HUES6 (cell line): Measurements from ENCODE around the gene FAT3.

Source experiments
- H3K27ac ChIP-seq: 2 replicates; pipeline ENCODE4 v1.7.0; 2013; ENCODE audit warnings: low read depth, mild to moderate bottlenecking, low read length, inconsistent platforms
- H3K27me3 ChIP-seq: 2 replicates; pipeline ENCODE4 v1.6.1; 2013; ENCODE audit warnings: low read length; ENCODE audit not compliant: control insufficient read depth, insufficient read depth
- H3K36me3 ChIP-seq: 2 replicates; pipeline ENCODE4 v1.6.1; 2013; ENCODE audit warnings: low read length; ENCODE audit not compliant: control insufficient read depth, insufficient read depth
- H3K4me1 ChIP-seq: 2 replicates; pipeline ENCODE4 v1.6.1; 2013; ENCODE audit warnings: low read length; ENCODE audit not compliant: control insufficient read depth, insufficient read depth
- H3K4me3 ChIP-seq: 2 replicates; pipeline ENCODE4 v1.5.1; 2013; ENCODE audit warnings: low read depth, low read length
- H3K9ac ChIP-seq: one replicate; pipeline ENCODE4 v1.6.1; 2013; ENCODE audit warnings: mild to moderate bottlenecking, low read length
- H3K9me3 ChIP-seq: 2 replicates; pipeline ENCODE4 v1.6.1; 2013; ENCODE audit warnings: low read depth, low read length; ENCODE audit not compliant: control insufficient read depth, insufficient read depth

Gene FAT3

DNA sequence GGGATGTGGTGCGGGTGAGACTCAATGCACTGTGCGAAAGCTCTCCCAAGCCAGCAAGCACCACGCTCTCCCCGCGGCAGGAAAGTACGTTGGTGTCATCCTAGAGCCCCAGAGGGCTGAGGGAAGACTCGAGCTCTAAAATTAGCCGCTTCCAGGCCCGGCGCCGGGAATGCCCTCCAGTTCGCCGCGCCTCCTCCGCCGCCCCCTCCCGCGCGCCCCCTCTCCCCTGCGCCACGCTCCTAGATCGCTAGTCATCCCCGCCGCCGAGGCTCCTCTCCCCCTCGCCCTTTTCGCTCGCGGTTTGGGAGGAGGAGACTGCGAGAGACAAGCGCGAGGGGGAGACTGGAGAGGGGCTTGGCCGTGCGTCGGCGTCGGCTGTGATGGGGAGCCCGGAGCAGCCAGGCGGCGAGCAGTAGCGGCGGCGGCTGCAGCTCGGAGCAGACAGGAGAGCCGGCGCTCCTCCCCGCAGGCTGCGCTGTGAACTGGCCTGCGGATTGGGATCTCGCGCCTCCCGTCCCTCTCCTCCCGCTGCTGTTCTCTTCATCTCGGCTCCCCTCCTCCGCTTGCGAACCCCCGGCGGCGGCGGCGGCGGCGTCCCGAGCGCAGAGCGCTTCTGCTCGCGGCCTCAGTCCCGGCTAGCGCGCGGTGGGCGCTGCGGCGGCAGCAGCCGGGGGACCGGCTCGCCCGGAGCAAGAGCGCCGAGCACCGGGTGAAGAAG is at the start of gene FAT3:
FAT3 (plus strand) TSS at position 412 of the 718 bp plus-strand sequence. CDS start 127,295 bp downstream, outside the sequence.
- H3K9me3 ChIP-seq = peaks cover 5% of the 10 kb centered on the region

DNA sequence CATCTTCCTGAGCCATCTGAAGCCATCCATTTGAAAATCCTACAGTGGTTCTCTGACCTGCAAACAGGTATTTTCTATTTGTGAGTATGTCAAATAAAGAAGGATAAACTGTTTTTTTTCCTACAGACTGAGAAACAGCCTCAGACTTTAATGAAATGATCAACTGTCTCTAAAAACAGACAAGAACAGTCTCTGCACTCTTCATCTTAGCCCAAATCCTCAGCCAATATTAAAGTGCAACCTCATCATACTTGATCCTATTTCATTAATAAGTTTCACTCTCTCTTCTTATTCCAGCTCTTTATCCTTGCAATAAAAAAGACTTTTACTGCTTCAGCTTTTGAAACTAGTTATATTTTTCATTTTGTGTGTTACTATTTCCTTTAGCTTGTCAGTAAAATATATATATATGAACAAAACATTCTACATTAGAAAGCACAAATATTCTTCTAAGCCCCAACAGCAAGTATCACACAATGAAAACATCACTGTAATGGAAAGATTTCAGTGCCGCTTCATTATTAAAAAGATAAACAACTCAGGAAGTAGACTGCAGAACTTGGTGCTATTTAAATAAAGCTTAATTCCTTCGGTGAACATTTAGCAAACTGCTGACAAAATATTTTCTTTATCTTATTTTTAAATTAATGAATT is 45.5 kb upstream of the FAT3 start:
- H3K4me3 ChIP-seq = no peak overlapping the region
- H3K27me3 ChIP-seq = no peaks in the 10 kb centered on the region
- no peaks in the 10 kb centered on the region for H3K36me3 ChIP-seq
- H3K27ac ChIP-seq = no peak overlapping the region
- no peak overlapping the region for H3K9ac ChIP-seq
- H3K4me1 ChIP-seq = peaks cover 9% of the 10 kb centered on the region; the same call in 1 of the 2 replicates
- H3K9me3 ChIP-seq = no peaks in the 10 kb centered on the region

More for the DNA sequence above, at the start of gene FAT3:
- H3K4me3 ChIP-seq = peak within 1 kb of the TSS; percentile 77
- peak within 1 kb of the TSS; percentile 78 for H3K9ac ChIP-seq
- peaks cover 71% of the 10 kb centered on the region for H3K27me3 ChIP-seq
- H3K27ac ChIP-seq = no peak within 1 kb of the TSS
- H3K36me3 ChIP-seq = no peaks in the 10 kb centered on the region
- H3K4me1 ChIP-seq = peaks cover 30% of the 10 kb centered on the region

GRCh38 chr11:92180226-92180625 is 44.4 kb upstream of the FAT3 start:
- Histone ChIP-seq H3K27ac (no peak overlapping the region), H3K4me3 (no peak overlapping the region), H3K9ac (no peak overlapping the region), H3K9me3 (no peaks in the 10 kb centered on the region), H3K4me1 (peaks cover 9% of the 10 kb centered on the region; the same call in 1 of the 2 replicates), H3K27me3 (no peaks in the 10 kb centered on the region), H3K36me3 (no peaks in the 10 kb centered on the region)

GRCh38 chr11:92180664-92181251 is 43.9 kb upstream of the FAT3 start:
- Histone ChIP-seq H3K27me3 (no peaks in the 10 kb centered on the region), H3K9ac (no peak overlapping the region), H3K4me1 (peaks cover 9% of the 10 kb centered on the region; the same call in 1 of the 2 replicates), H3K4me3 (no peak overlapping the region), H3K9me3 (no peaks in the 10 kb centered on the region), H3K36me3 (no peaks in the 10 kb centered on the region), H3K27ac (no peak overlapping the region)

- no peaks in the 10 kb centered on the region for H3K27me3 ChIP-seq
- H3K36me3 ChIP-seq = no peaks in the 10 kb centered on the region
- no peak overlapping the region for H3K4me3 ChIP-seq
- peaks cover 2% of the 10 kb centered on the region; the same call in 1 of the 2 replicates for H3K4me1 ChIP-seq
- H3K9me3 ChIP-seq = no peaks in the 10 kb centered on the region
- H3K9ac ChIP-seq = no peak overlapping the region
- H3K27ac ChIP-seq = no peak overlapping the region
Observed at GRCh38 chr11:92190535-92191206, 33.9 kb upstream of the FAT3 start.

DNA sequence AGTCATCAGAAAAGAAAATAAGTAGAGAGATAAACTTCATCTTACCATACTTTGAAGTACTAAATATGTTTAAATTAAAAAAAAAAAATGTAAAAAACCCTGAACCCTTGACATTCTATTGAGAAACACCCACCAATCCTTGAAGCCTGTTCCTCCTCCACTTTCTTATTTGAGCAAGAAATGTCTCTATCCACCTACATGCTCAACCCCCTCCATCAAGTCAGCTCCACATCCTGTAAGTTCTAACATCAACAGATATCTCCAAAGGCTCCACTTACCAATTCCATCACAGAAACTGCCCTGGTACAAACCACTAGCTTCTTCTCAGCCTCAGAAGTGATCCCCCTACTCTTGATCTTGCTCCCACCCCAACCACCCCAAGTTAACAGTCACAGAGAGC is 32.5 kb upstream of the FAT3 start:
- Histone ChIP-seq H3K9ac (no peak overlapping the region), H3K27me3 (no peaks in the 10 kb centered on the region), H3K4me1 (peaks cover 2% of the 10 kb centered on the region; the same call in 1 of the 2 replicates), H3K36me3 (no peaks in the 10 kb centered on the region), H3K9me3 (no peaks in the 10 kb centered on the region), H3K27ac (no peak overlapping the region), H3K4me3 (no peak overlapping the region)

DNA sequence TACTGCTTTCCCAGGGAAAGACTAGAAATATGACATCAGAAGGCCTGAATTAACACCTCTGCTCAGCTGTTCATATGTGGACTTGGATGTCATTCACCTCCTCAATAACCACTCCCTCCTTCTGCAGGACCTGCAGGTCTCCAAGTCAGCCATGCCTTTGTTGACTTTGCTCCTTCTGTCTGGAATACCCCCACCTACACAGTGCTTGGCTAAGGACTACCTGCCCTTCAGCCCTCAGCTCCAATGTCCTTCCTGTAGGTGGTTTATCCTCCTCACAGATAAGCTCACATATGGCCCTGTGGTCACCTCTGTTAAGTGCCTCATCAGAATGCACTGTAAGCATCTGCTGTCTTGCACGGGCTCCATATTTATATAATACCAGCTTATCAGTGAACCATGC is 26.4 kb upstream of the FAT3 start:
- Histone ChIP-seq H3K4me3 (no peak overlapping the region), H3K9ac (no peak overlapping the region), H3K36me3 (no peaks in the 10 kb centered on the region), H3K9me3 (no peaks in the 10 kb centered on the region), H3K27ac (no peak overlapping the region), H3K27me3 (no peaks in the 10 kb centered on the region), H3K4me1 (no peaks in the 10 kb centered on the region)

- Histone ChIP-seq H3K9ac (no peak overlapping the region), H3K27ac (no peak overlapping the region), H3K4me3 (no peak overlapping the region), H3K9me3 (no peaks in the 10 kb centered on the region), H3K4me1 (no peaks in the 10 kb centered on the region), H3K27me3 (no peaks in the 10 kb centered on the region), H3K36me3 (no peaks in the 10 kb centered on the region)
Observed at GRCh38 chr11:92199991-92200390, 24.6 kb upstream of the FAT3 start.

DNA sequence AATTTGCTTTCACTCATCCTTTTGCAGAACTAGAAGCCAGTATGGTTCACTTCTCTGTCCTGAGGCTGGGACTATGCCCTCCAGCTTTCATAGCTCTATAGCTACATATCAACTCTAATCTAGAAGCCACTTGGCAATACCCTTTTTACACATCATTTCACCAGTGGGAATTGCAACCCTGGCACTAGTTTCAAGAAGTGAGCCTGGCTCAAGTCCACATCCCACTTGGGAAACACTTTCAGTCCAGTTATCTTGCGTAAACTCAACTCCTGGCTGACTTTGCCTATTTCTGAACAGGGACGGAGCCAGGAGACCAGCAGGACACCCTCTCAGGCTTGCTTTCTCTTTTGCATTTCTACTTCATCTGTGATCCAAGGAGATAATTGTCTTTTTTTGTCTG is 19.9 kb upstream of the FAT3 start:
- H3K36me3 ChIP-seq = no peaks in the 10 kb centered on the region
- no peak overlapping the region for H3K4me3 ChIP-seq
- H3K27ac ChIP-seq = no peak overlapping the region
- no peaks in the 10 kb centered on the region for H3K27me3 ChIP-seq
- peaks cover 6% of the 10 kb centered on the region; the same call in 1 of the 2 replicates for H3K4me1 ChIP-seq
- H3K9me3 ChIP-seq = no peaks in the 10 kb centered on the region
- no peak overlapping the region for H3K9ac ChIP-seq

DNA sequence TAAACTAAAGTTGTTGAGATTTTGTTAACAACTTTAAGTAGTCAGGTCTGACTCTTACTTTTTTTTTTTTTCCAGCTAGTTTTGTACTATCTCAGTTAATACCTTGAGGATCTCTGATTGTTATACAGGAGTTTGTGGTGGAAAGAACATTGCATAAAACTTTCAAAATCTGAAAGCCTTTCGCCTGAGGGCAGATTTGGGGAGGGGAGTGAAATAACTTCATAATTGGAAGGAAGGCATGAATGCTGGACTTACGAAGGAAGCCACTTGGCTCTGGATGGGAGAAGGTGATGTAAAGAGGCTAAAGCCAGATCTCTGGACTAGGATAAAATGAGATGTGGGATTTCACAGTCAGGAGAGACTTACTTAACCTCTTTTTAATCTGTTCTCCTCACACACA is 18.2 kb upstream of the FAT3 start:
- Histone ChIP-seq H3K9ac (no peak overlapping the region), H3K4me1 (peaks cover 6% of the 10 kb centered on the region; the same call in 1 of the 2 replicates), H3K27ac (no peak overlapping the region), H3K4me3 (no peak overlapping the region), H3K36me3 (no peaks in the 10 kb centered on the region), H3K9me3 (no peaks in the 10 kb centered on the region), H3K27me3 (no peaks in the 10 kb centered on the region)
